Testis (tissue), 2 donors: ENCODE data around the gene NDUFAF5.

Experiments used
- CTCF ChIP-seq, 3 experiments: fragments of 450-650 bp in 2 of 3; fragments of 200-600 bp in 1 of 3; sonication (generic) in 1 of 3; IDR thresholded peaks; one replicate each; pipeline ENCODE4 v1.5.1; 2016 to 2019; ENCODE audit warnings: antibody characterized with exemption in 3 of 3, mild to moderate bottlenecking in 2 of 3, moderate library complexity in 1 of 3
- POLR2A ChIP-seq: fragments of 450-650 bp; IDR thresholded peaks from one replicate; pipeline ENCODE4 v1.6.1; 2017; ENCODE audit warnings: antibody characterized with exemption, mild to moderate bottlenecking, moderate library complexity

GRCh38 chr20:13840093-13840465 lies 55.3 kb downstream of the NDUFAF5 start:
- TF ChIP-seq CTCF (IDR thresholded peaks at IDR 0.05) (no peak), POLR2A (no peak)
